ENCODE results near the gene CD27.

DNA sequence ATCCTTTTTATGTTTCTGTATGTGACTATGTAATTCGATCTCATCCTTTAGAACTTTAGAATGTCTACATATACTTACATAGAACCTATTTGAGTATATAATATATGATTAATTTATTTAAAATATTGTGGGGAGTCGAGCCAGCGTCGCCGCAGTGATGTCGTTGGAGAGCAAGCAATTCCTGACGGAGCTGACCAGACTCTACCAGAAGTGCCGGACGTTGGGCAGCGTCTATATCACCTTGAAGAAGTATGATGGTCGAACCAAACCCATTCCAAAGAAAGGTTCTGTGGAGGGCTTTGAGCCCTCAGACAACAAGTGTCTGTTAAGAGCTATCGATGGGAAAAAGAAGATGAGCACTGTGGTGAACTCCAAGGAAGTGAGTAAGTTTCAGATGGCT is 6.4 kb upstream of the CD27 start:
- no peak for TF ChIP-seq CTCF (conservative IDR thresholded peaks at IDR 0.05 in 1 of 2, IDR thresholded peaks at IDR 0.05 in 1 of 2; ENCODE audit: low read depth in 1 of 2, low read length in 2 of 2)
- TF ChIP-seq EZH2 (IDR thresholded peaks at IDR 0.05; ENCODE audit: low read length, missing control alignments) = no peak
